SKM-1 treated with dmso at 0.1 percent for 144 hours (cell line): ENCODE results near the gene NHP2.

Source experiments
- DNase-seq: peaks from one replicate; lab custom pipeline; 2025; ENCODE audit not compliant: unreplicated experiment; lab: John Stamatoyannopoulos, UW

NHP2 gene

DNA sequence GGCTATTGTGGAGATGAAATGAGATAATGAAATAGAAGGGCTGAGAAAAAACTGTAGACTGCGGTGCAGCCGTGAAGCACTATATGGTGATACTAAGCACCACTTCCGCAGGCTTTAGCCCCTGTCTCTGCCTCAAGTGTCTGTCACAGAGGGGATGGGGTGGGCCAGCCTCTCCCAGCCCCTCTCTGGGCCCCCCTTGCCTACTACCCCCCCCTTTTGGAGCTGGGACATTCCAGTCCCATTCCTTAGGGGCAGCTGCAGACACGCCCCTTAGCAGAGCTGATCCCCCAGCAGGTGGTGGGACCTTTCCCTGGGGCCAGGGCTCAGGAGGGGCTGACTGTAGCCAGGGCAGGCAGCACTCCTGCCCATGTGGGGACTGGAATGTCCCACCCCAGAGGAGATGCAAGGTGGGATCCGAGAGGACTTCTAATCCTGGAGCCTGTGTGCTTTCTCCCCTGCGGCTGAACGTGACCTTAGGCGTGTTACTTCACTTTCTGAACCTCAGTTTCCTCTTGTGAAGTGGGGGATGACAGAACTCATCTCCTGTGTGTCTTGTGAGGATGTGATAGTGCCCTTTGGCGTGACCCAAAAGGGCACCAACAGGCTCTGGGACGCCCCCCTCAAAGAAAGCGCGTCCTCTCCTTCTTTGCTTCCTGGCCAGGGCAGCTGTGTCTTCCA lies 38.4 kb downstream of the NHP2 start:
- no peak for DNase-seq

DNA sequence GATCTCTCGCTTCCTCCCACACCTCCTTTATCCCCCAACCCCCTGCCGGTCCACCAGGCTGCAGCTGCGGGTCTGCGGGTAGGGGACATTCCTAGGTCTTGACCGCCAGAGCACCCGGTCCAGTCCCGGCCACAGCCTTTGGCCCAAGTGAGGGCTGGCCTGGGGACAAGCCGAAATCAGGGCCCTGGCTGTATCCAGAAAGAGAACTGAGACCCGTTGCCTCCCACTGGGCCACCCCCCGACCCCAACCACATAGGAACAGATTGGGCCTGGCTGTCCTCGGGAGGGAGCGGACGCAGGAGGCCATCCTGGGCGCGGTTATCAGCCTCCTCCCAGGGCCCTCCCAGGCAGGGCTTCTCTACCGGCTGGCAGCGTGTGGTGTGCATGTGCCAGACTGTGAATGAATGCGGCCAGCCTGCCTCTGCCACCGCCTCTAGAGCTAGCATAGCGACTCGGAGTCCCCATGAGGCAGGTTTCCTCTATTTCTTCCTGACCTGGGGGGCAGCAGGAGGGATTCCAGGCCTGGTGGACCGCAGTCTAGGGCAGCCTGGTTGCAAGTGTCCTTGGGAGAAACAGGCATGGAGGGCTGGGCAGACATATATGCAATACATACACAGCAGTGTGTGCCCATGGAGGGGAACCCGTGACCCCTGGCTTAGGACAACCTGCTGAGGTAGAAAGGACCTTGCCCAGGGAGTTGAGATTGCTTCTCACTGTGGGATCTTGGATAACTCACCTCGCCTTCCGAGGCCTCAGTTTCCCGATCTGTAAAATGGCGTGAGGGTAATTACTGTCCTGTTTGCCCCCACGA lies 39.2 kb downstream of the NHP2 start:
- no peak for DNase-seq

DNA sequence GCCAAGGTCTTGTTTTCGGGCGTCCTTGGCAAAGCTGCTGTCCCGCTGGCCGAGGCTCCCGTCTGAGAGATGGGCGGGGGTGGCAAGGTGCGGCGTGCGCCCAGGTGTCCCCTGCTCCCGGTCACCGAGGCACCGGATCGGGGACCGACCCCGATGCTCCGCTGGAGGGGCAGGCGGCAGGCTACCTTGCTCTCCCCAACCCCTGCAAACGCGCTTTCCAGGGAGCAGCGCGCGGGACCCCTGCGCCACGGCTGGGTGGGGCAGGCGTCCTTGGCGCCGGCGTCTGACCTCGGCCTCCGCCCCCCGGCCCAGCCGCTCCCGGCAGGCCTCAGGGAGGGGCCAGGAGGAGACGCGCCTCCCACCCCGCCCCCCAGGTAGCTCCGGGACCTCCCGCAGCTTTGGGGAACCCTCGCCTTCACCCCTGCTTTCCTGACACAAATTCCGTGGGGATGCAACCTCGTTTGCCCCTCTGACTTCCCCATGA lies 39.8 kb downstream of the NHP2 start:
- DNase-seq: no peak

DNA sequence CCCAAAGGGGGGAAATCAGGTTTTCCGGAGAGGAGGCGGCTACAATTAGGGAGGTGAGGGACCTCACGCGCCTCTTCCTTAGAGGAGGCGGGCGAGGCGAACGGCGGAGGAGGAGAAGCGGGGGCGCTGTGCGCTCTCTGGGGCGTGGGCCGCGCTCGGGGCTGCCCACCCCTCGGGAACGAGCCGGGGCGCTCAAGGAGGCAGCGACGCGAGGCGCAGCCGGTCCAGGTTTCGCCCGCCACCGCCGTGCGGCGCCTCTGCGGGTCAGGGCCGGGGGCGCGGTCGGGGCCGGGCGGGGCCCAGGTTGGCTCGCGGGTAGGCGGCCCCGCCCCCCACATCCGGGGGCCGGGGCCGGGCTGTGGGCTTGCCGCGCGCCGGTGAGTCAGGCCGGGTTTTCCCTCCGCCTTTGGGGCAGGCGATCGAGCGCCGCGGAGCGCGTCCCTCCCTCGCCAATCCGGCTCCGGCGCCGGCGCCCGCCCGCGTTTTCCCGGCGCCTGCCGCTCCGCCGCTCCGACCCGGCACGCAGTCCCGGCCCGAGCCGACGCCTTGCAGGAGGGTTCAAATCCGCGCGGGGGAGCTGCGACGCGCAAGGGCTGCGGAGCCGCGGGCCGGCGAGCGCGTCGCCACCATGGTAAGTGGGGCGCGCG lies 40.4 kb downstream of the NHP2 start, which contains the start of gene N4BP3:
Gene N4BP3, plus strand, starts transcription at position 392 of the 647 bp plus-strand sequence. CDS start 6,052 bp downstream, outside the sequence.
- DNase-seq: peak; percentile 19

GRCh38 chr5:178112545-178112944 lies 41.1 kb downstream of the NHP2 start:
- no peak for DNase-seq

GRCh38 chr5:178111925-178112324 lies 41.8 kb downstream of the NHP2 start:
- no peak for DNase-seq

- no peak for DNase-seq
Measured at GRCh38 chr5:178110511-178110910, 43.2 kb downstream of the NHP2 start.

DNA sequence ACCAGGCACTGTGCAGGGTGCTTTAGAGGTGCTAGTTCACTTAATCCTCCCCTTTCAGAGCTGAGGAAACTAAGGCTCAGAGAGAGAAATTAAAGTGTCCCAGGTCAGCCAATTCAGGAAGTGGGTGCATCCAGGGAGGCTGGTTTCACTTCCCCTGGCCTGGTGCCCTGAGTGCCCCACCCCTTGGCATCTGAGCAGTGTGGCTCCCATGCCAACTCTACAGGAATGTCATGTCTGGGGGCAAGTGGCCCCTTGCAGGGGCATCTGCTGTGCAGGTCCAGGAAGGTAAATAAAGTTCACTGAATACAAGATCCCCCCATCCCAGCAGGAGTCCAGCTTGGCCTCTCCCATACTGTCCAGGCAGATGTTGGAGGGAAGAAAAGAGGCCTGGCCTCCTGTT lies 44.7 kb downstream of the NHP2 start:
- no peak for DNase-seq

DNA sequence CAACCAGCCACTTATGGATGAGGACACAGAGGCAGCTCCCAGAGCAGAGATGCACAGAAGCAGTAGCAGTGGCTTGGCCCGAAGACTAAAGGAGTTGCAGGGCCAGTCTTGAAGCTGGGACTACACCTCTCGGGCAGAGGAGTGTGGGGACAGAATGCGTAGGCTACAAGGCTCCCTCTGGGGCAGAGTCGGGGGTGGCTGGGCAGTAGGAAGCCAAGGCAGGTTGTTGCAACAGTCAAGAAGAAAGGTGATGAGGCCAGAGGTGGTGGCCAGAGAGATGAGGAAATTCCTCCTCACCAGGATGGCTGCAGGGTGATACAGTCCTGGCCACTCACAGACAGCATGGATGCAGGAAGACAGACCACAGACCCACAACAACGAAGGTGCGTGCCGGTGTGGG lies 45.2 kb downstream of the NHP2 start:
- DNase-seq: no peak

- no peak for DNase-seq
Measured at GRCh38 chr5:178107756-178108310, 45.9 kb downstream of the NHP2 start.

GRCh38 chr5:178106556-178107239 lies 47.0 kb downstream of the NHP2 start:
- no peak for DNase-seq

DNA sequence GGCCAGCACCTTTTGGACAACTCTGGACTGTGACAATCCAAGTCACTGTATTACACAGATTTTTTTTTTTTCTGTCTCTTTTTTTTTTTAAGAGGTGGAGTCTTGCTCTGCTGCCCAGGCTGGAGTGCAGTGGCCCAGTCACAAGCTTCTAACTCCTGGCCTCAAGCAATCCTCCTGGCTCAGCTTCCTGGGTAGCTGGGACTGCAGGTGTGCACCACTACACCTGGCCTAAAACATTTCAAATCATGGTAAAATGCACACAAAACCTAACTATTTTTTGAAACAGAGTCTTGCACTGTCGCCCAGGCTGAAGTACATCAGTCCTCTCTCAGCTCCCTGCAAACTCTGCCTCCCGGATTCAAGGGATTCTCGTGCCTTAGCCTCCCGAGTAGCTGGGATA lies 47.6 kb downstream of the NHP2 start:
- DNase-seq: no peak

GRCh38 chr5:178104492-178104891 lies 49.2 kb downstream of the NHP2 start:
- DNase-seq: no peak

GRCh38 chr5:178103612-178104011 lies 50.1 kb downstream of the NHP2 start:
- no peak for DNase-seq
